Fibroblast of villous mesenchyme (primary cell): Measurements from ENCODE around the gene PLAGL2. TPM values are rescaled to one million over a fixed set of nuclear protein-coding genes. Genes with fewer than 3 reads are reported as not detected.
"Not testable (repeated sequence)": the region's sequence is repeated elsewhere in the genome, so short reads cannot be mapped to it uniquely, and the experiment has no call there.

ENCODE experiments used
- DNase-seq: peaks from one replicate; pipeline ENCODE4 v3.0.0-alpha.2; 2010; ENCODE audit warnings: low read depth
- H3K4me3 ChIP-seq: 2 replicates; pipeline ENCODE4 v1.5.1; 2011; ENCODE audit warnings: low read depth, mild to moderate bottlenecking, low read length
- total RNA-seq: library from RNA; depleted of rRNA; stranded (reverse); fragments of >200 nt; gene quantifications from 2 replicates; pipeline ENCODE4 v1.2.3, GENCODE V29; 2012
- TF ChIP-seq, protein P1 (sequence below): IDR thresholded peaks from 2 replicates; pipeline ENCODE4 v1.5.1; 2012; ENCODE audit warnings: low read depth, mild to moderate bottlenecking, low read length; ENCODE audit not compliant: insufficient read depth

The PLAGL2 gene
- total RNA-seq: 3.9 and 4.3 TPM in 2 replicates

DNA sequence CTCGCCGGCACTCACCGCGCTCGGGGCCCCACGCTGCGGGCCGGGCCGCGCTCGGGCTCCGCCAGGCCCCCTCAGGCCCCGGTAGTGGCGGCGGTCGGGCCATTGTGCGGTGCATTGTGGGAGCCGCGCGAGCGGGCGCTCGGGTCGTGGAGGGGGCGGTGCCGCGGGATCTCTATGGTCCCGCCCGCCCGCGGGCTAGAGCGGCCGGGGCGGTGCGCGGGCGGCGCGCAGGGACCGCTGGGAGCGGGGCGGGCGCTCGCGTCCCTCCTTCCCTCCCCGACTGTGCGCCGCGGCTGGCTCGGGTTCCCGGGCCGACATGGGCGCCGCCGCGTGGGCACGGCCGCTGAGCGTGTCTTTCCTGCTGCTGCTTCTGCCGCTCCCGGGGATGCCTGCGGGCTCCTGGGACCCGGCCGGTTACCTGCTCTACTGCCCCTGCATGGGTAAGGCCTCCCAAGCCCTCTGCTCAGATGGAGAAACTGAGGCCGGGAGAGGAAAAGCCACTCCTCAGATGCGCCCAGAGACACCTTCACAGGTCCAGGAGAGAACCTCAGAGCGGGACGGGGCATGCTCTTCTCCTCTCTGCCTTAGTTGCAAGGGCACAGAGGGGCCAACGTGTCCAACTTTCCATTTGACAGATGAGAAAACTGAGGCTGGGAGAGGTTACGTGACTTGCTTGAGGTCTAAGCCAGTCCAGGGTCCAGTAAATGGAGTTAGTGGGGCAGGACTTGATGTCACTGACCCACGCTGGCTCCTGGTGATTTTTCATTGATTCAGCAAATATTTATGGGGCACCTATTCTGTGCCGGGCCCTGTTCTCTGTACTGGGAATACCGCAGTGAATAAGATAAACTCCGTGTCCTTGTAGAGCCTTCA, at the start of gene PLAGL2, which contains the start of gene POFUT1:
TSS of gene PLAGL2 (minus strand) at position 118 of the 873 bp plus-strand sequence. CDS start 5,565 bp downstream, outside the sequence.
TSS of gene POFUT1 (plus strand) at position 255 of the 873 bp plus-strand sequence. CDS start at position 317, 62 bp downstream.
- TF ChIP-seq, protein P1, sequence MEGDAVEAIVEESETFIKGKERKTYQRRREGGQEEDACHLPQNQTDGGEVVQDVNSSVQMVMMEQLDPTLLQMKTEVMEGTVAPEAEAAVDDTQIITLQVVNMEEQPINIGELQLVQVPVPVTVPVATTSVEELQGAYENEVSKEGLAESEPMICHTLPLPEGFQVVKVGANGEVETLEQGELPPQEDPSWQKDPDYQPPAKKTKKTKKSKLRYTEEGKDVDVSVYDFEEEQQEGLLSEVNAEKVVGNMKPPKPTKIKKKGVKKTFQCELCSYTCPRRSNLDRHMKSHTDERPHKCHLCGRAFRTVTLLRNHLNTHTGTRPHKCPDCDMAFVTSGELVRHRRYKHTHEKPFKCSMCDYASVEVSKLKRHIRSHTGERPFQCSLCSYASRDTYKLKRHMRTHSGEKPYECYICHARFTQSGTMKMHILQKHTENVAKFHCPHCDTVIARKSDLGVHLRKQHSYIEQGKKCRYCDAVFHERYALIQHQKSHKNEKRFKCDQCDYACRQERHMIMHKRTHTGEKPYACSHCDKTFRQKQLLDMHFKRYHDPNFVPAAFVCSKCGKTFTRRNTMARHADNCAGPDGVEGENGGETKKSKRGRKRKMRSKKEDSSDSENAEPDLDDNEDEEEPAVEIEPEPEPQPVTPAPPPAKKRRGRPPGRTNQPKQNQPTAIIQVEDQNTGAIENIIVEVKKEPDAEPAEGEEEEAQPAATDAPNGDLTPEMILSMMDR: no peak
- DNase-seq: peak; percentile 84
- peak within 1 kb of the TSS; percentile 94 for H3K4me3 ChIP-seq

DNA sequence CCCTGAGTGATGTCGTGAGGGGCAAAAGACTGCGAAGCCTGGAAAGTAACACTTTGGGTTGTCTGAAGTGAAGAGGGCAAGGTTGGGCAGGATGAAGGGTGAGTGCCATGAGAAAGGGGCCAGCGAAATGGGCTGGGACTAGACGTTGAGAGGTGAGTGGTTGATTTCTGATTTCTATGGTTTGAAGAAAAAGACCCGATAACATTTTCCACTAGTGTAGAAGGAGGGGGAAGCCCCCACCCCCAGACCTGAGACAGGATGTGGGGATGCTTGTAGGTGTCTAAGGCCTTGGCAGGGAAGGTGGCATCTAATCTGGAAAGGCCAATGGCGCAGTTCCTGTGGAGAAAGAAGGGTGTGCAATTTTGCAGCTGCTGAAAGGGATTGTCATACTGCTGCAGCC, 44.6 kb upstream of the PLAGL2 start:
- TF ChIP-seq, protein P1: no peak
- DNase-seq: no peak
- no peak overlapping the region for H3K4me3 ChIP-seq

DNA sequence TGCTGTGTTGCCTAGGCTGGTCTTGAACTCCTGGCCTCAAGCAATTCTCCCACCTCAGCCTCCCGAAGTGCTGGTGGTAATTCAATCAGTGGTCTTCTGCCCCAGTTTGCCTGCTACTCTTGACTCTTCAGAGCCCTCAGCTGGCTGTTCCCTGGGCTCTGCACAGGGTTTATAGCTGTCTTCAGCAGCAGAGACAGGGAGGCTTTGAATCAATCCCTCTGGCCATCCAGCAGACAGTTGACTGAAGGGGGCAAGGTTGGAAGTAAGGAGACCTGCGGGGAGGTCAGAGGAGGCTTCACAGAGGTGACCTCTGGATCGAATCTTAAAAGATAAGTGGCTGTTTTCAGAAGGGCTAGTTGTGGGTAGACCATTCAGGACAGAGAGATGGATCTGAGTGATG, 43.9 kb upstream of the PLAGL2 start:
- DNase-seq: no peak
- no peak overlapping the region for H3K4me3 ChIP-seq
- TF ChIP-seq, protein P1: no peak

GRCh38 chr20:32249030-32249738, 41.6 kb upstream of the PLAGL2 start:
- H3K4me3 ChIP-seq: no peak overlapping the region
- no peak for DNase-seq
- TF ChIP-seq, protein P1: no peak

DNA sequence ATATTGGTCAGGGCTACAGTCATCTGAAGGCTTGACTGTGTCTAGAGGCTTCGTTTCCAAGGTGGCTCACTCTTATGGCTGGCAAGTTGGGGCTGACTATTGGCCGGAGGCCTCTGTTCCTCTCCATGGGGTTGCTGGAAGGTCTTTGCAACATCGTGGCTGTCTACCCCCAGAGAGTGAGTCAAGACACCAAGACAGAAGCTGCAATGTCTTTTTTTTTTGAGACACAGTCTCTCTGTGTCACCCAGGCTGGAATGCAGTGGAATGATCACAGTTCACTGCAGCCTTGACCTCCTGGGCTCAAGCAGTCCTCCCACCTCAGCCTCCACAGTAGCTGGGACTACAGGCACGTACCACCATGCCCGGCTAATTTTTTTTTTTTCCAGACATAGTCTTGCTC, 40.5 kb upstream of the PLAGL2 start:
- no peak overlapping the region for H3K4me3 ChIP-seq
- no peak for DNase-seq
- TF ChIP-seq, protein P1: no peak

DNA sequence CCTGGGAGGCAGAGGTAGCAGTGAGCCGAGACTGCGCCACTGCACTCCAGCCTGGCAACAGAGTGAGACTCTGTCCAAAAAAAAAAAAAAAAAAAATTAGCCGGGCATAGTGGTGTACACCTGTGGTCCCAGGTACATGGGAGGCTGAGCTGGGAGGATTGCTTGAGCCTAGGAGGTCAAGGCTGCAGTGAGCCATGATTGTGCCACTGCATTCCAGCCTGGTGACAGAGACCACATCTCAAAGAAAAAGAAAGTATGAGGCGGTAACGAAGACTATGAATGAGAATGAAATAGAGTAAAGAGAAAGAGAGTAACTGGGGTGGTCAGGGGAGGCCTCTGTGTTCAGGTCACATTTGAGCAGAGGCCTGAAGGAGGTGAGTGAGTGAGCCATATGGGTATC, 38.7 kb upstream of the PLAGL2 start:
- not testable (repeated sequence) for H3K4me3 ChIP-seq, DNase-seq

- no peak overlapping the region for H3K4me3 ChIP-seq
- DNase-seq: no peak
- TF ChIP-seq, protein P1: no peak
Observed at GRCh38 chr20:32244959-32245358, 37.4 kb upstream of the PLAGL2 start.
